GM18498 (cell line): ENCODE measurements around the gene DDA1.
A peak's percentile ranks its signal among the peaks of the same experiment; 100 is the strongest.
"Not testable (repeated sequence)": the region's sequence is repeated elsewhere in the genome, so short reads cannot be mapped to it uniquely, and the experiment has no call there.

Source experiments
- ATAC-seq: cut with Tn5 transposase; IDR thresholded peaks from one replicate; pipeline ENCODE4 v1.9.1; 2021; ENCODE audit warnings: mild to moderate bottlenecking, moderate library complexity; ENCODE audit not compliant: unreplicated experiment

The DDA1 gene

GRCh38 chr19:17309198-17309964 is at the start of gene DDA1:
TSS of gene DDA1 (plus strand) at chr19:17309563. CDS start at chr19:17309655, 92 bp downstream.
- peak; percentile 57 for ATAC-seq

- ATAC-seq = no peak
Observed at GRCh38 chr19:17259934-17260333, 49.4 kb upstream of the DDA1 start.

GRCh38 chr19:17260842-17261325 is 48.5 kb upstream of the DDA1 start:
- ATAC-seq = peak; percentile 75

- ATAC-seq = no peak
Observed at GRCh38 chr19:17262557-17262956, 46.8 kb upstream of the DDA1 start.

GRCh38 chr19:17263712-17264640 is 45.4 kb upstream of the DDA1 start:
- no peak for ATAC-seq

- no peak for ATAC-seq
Observed at GRCh38 chr19:17264641-17264979, 44.8 kb upstream of the DDA1 start, which contains the start of gene USHBP1. TSS of gene USHBP1 (minus strand) at chr19:17264745. CDS start at chr19:17264299, 446 bp downstream.

- no peak for ATAC-seq
Observed at GRCh38 chr19:17266026-17266425, 43.3 kb upstream of the DDA1 start.

- ATAC-seq = no peak
Observed at GRCh38 chr19:17266589-17266974, 42.8 kb upstream of the DDA1 start.

GRCh38 chr19:17266975-17267788 is 42.2 kb upstream of the DDA1 start, which contains the start of gene BABAM1:
TSS of gene BABAM1 (plus strand) at chr19:17267443. CDS start at chr19:17268807, 1,364 bp downstream.
- ATAC-seq = peak; percentile 89

GRCh38 chr19:17268754-17269153 is 40.6 kb upstream of the DDA1 start:
- no peak for ATAC-seq

GRCh38 chr19:17274892-17275291 is 34.5 kb upstream of the DDA1 start:
- not testable (repeated sequence) for ATAC-seq

GRCh38 chr19:17275441-17276175 is 33.8 kb upstream of the DDA1 start:
- no peak for ATAC-seq

- no peak for ATAC-seq
Observed at GRCh38 chr19:17279436-17279835, 29.9 kb upstream of the DDA1 start.

- peak; percentile 32 for ATAC-seq
Observed at GRCh38 chr19:17281391-17282304, 27.7 kb upstream of the DDA1 start, which contains the start of gene ANKLE1. TSS of gene ANKLE1 (plus strand) at chr19:17281901. CDS start at chr19:17281921, 20 bp downstream.

- peak; percentile 55 for ATAC-seq
Observed at GRCh38 chr19:17282488-17283125, 26.8 kb upstream of the DDA1 start.

GRCh38 chr19:17283504-17283996 is 25.8 kb upstream of the DDA1 start:
- ATAC-seq = no peak

- ATAC-seq = no peak
Observed at GRCh38 chr19:17285415-17286135, 23.8 kb upstream of the DDA1 start.
